ENCODE measurements around the gene ZNF664. TPM values are rescaled to one million over a fixed set of nuclear protein-coding genes. Genes with fewer than 3 reads are reported as not detected.

The ZNF664 gene
- total and polyA plus RNA-seq, 2 of the 8 experiments (the other 6 are each of a cell fraction or from before 2014, with no cell fraction given): 22.8 to 51.4 TPM

GRCh38 chr12:124044809-124045321 lies 71.8 kb downstream of the ZNF664 start:
- H3K23ac ChIP-seq (ENCODE audit: insufficient read length): no peak overlapping the region
- H2BK5ac ChIP-seq (ENCODE audit: low read depth, low read length): no peak overlapping the region; the same call in 1 of the 2 replicates
- H2BK20ac ChIP-seq (ENCODE audit: low read length): no peak overlapping the region
- ChIA-PET POLR2A (ENCODE audit: partially characterized antibody) (interaction anchor here (1.0 kb wide), 1 partner anchor 96 kb away, joined by 4 read pairs; no protein-coding TSS in a partner anchor), CTCF (ENCODE audit: partially characterized antibody) (interaction anchor here (0.7 to 4.5 kb wide), 11 partner anchors 8 to 287 kb away, joined by 3 to 39 read pairs (median 4); no protein-coding TSS in a partner anchor)
- H4K20me1 ChIP-seq (replicated peaks in 1 of 2; ENCODE audit: control insufficient read depth in 1 of 2, insufficient read depth in 2 of 2, low read length in 2 of 2): no peaks in the 10 kb centered on the region
- H3K9me3 ChIP-seq (ENCODE audit: insufficient read depth in 2 of 2, low read depth in 1 of 2, low read length in 1 of 2): peaks cover 11 to 16% of the 10 kb centered on the region in 2 experiments
- no peak overlapping the region for H3K56ac ChIP-seq (replicated peaks; ENCODE audit: insufficient read length, low read depth, low read length)
- H3K18ac ChIP-seq (ENCODE audit: extremely low read depth, low read length): no peak overlapping the region
- no peaks in the 10 kb centered on the region; a peak in 2 of 7 replicates for H3K4me1 ChIP-seq (replicated peaks in 1 of 4; ENCODE audit: control insufficient read depth in 3 of 4, insufficient read depth in 4 of 4, low read length in 3 of 4)
- no peak overlapping the region for H3K9ac ChIP-seq (replicated peaks in 1 of 4; ENCODE audit: extremely low read depth in 1 of 4, low read depth in 3 of 4, low read length in 3 of 4)
- H3K79me2 ChIP-seq (ENCODE audit: control insufficient read depth in 1 of 2, insufficient read depth in 2 of 2, low read length in 2 of 2): no peaks in the 10 kb centered on the region
- no peak overlapping the region for H4K5ac ChIP-seq (ENCODE audit: insufficient read length, low read depth, low read length)
- H3K14ac ChIP-seq (ENCODE audit: insufficient read length): no peak overlapping the region
- H3K79me1 ChIP-seq (ENCODE audit: low read depth, low read length): no peaks in the 10 kb centered on the region
- no peak overlapping the region for H3K4me2 ChIP-seq (ENCODE audit: insufficient read depth in 1 of 2, low read depth in 2 of 2, low read length in 2 of 2)
- no peak overlapping the region for H2AK5ac ChIP-seq (ENCODE audit: low read depth, low read length)
- H2BK120ac ChIP-seq (replicated peaks; ENCODE audit: low read depth, low read length): no peak overlapping the region
- 0 out of 8 replicates have a peak, but pooled peaks cover 0 to 3% (median 0%) of the 10 kb centered on the region in 4 experiments for H3K36me3 ChIP-seq (ENCODE audit: control insufficient read depth in 2 of 4, insufficient read depth in 4 of 4, low read length in 3 of 4)
- DNase-seq (ENCODE audit: low read depth in 1 of 2, low spot score in 2 of 2) (no peak), FAIRE-seq (no peak)
- WGBS, 2 experiments (ENCODE audit: extremely low coverage in 1 of 2, insufficient coverage in 1 of 2, insufficient read length in 1 of 2, insufficient replicate concordance in 2 of 2, low coverage in 1 of 2, low lambda C conversion rate in 2 of 2, missing lambda C conversion rate in 1 of 2): 70% methylated on average over 15 of the region's 15 CpGs; no CpG with 5 or more reads in 1 of the 2 experiments
- TF ChIP-seq SP4 (IDR thresholded peaks at IDR 0.05; ENCODE audit: low read length): no peak
- no peak overlapping the region for H2BK15ac ChIP-seq (ENCODE audit: low read length)
- no peak overlapping the region for H2AFZ ChIP-seq (ENCODE audit: low read length)
- H3K27me3 ChIP-seq (replicated peaks in 1 of 4; ENCODE audit: control insufficient read depth in 3 of 4, extremely low read depth in 1 of 4, insufficient read depth in 3 of 4, low read length in 3 of 4): no peaks in the 10 kb centered on the region
- no peaks in the 10 kb centered on the region for H3K23me2 ChIP-seq (ENCODE audit: low read depth, low read length)
- no peak overlapping the region for H3K4ac ChIP-seq (replicated peaks; ENCODE audit: insufficient read length, low read depth, low read length)
- no peak overlapping the region for H3K27ac ChIP-seq (ENCODE audit: low read depth, low read length)
- H4K8ac ChIP-seq (ENCODE audit: extremely low read depth, insufficient read depth, low read length): no peak overlapping the region
- H2BK12ac ChIP-seq (ENCODE audit: low read depth, low read length): no peak overlapping the region; the same call in 1 of the 2 replicates
- peak overlapping the region; percentile 91 for H4K91ac ChIP-seq (replicated peaks; ENCODE audit: insufficient read length, low read length)
- H3K4me3 ChIP-seq (ENCODE audit: extremely low read depth in 1 of 4, insufficient read depth in 2 of 4, low read depth in 3 of 4, low read length in 4 of 4): no peak overlapping the region
